ENCODE data around the gene DHX15. TPM values are rescaled to one million over a fixed set of nuclear protein-coding genes. Genes with fewer than 3 reads are reported as not detected.

Gene DHX15
- total RNA-seq, 2 donors from 2014 or later, result 193 to 195 TPM

- no peak overlapping the region for H3K9ac ChIP-seq (ENCODE audit: extremely low read depth, low read length, poor library complexity, severe bottlenecking)
- H3K27ac Mint-ChIP-seq, result peak overlapping the region; percentile 7
- WGBS, 2 experiments (ENCODE audit: insufficient coverage in 1 of 2, insufficient read length in 1 of 2), result 45% methylated on average over 2 of the region's 2 CpGs; no CpG with 5 or more reads in 1 of the 2 experiments
- no peaks in the 10 kb centered on the region for H3K9me3 Mint-ChIP-seq
- no peak overlapping the region for H3K4me3 ChIP-seq (ENCODE audit: low read length)
- H3K27me3 ChIP-seq (ENCODE audit: control insufficient read depth, insufficient read depth, low read length, poor library complexity, severe bottlenecking), result no peaks in the 10 kb centered on the region
- no peak overlapping the region for H3K4me3 Mint-ChIP-seq
- no peaks in the 10 kb centered on the region for H3K27me3 Mint-ChIP-seq (ENCODE audit: insufficient read depth)
- H3K36me3 ChIP-seq (ENCODE audit: control insufficient read depth, insufficient read depth, low read length), result peaks cover 96% of the 10 kb centered on the region
- H3K36me3 Mint-ChIP-seq (ENCODE audit: low read depth), result peaks cover 89% of the 10 kb centered on the region
- no peak for DNase-seq
- H3K9me3 ChIP-seq (ENCODE audit: control insufficient read depth, low read length), result peaks cover 11% of the 10 kb centered on the region
- TF ChIP-seq CTCF (conservative IDR thresholded peaks at IDR 0.05), result no peak
- H3K27ac ChIP-seq (ENCODE audit: low read depth, low read length), result no peak overlapping the region
- peaks cover 29% of the 10 kb centered on the region for H3K4me1 Mint-ChIP-seq
- H3K4me1 ChIP-seq (ENCODE audit: control insufficient read depth, insufficient read depth, low read length), result no peaks in the 10 kb centered on the region
These were observed 10.8 kb downstream of the DHX15 start for GRCh38 chr4:24573582-24573981.

GRCh38 chr4:24570574-24571236, 13.6 kb downstream of the DHX15 start:
- Histone ChIP-seq H3K9ac (ENCODE audit: extremely low read depth, low read length, poor library complexity, severe bottlenecking) (no peak overlapping the region), H3K36me3 (ENCODE audit: control insufficient read depth, insufficient read depth, low read length) (peaks cover 90% of the 10 kb centered on the region), H3K27me3 (ENCODE audit: control insufficient read depth, insufficient read depth, low read length, poor library complexity, severe bottlenecking) (no peaks in the 10 kb centered on the region), H3K4me1 (ENCODE audit: control insufficient read depth, insufficient read depth, low read length) (peaks cover 1% of the 10 kb centered on the region), H3K4me3 (ENCODE audit: low read length) (peak overlapping the region; percentile 45), H3K9me3 (ENCODE audit: control insufficient read depth, low read length) (peaks cover 7% of the 10 kb centered on the region), H3K27ac (ENCODE audit: low read depth, low read length) (no peak overlapping the region)
- Mint-ChIP-seq H3K36me3 (ENCODE audit: low read depth) (peaks cover 87% of the 10 kb centered on the region), H3K27ac (no peak overlapping the region), H3K4me1 (peaks cover 17% of the 10 kb centered on the region), H3K27me3 (ENCODE audit: insufficient read depth) (no peaks in the 10 kb centered on the region), H3K4me3 (no peak overlapping the region), H3K9me3 (no peaks in the 10 kb centered on the region)
- DNase-seq, result no peak
- WGBS, 2 experiments (ENCODE audit: insufficient coverage in 1 of 2, insufficient read length in 1 of 2), result 95 to 100% methylated on average over 3 to 5 of the region's 5 CpGs
- TF ChIP-seq CTCF (conservative IDR thresholded peaks at IDR 0.05), result no peak

- Mint-ChIP-seq H3K4me3 (no peak overlapping the region), H3K27ac (no peak overlapping the region), H3K4me1 (peaks cover 23% of the 10 kb centered on the region), H3K36me3 (ENCODE audit: low read depth) (peaks cover 87% of the 10 kb centered on the region), H3K9me3 (no peaks in the 10 kb centered on the region), H3K27me3 (ENCODE audit: insufficient read depth) (no peaks in the 10 kb centered on the region)
- peaks cover 90% of the 10 kb centered on the region for H3K36me3 ChIP-seq (ENCODE audit: control insufficient read depth, insufficient read depth, low read length)
- TF ChIP-seq CTCF (conservative IDR thresholded peaks at IDR 0.05), result no peak
- no peak overlapping the region for H3K4me3 ChIP-seq (ENCODE audit: low read length)
- no peaks in the 10 kb centered on the region for H3K27me3 ChIP-seq (ENCODE audit: control insufficient read depth, insufficient read depth, low read length, poor library complexity, severe bottlenecking)
- no peak overlapping the region for H3K9ac ChIP-seq (ENCODE audit: extremely low read depth, low read length, poor library complexity, severe bottlenecking)
- DNase-seq, result no peak
- H3K4me1 ChIP-seq (ENCODE audit: control insufficient read depth, insufficient read depth, low read length), result peaks cover 5% of the 10 kb centered on the region
- 94 to 100% methylated on average over 1 of the region's 1 CpG for WGBS, 2 experiments (ENCODE audit: insufficient coverage in 1 of 2, insufficient read length in 1 of 2)
- peaks cover 7% of the 10 kb centered on the region for H3K9me3 ChIP-seq (ENCODE audit: control insufficient read depth, low read length)
- no peak overlapping the region for H3K27ac ChIP-seq (ENCODE audit: low read depth, low read length)
These were observed 14.2 kb downstream of the DHX15 start for GRCh38 chr4:24570172-24570571.
